Nephron progenitor cell (in vitro differentiated cells): ENCODE data around the gene VAMP8.

ENCODE experiments used
- DNase-seq: peaks from one replicate; pipeline ENCODE4 v3.0.0; 2021
- H3K27ac Mint-ChIP-seq: 2 replicates; pipeline ENCODE4 v1.8.0; 2021; ENCODE audit warnings: mild to moderate bottlenecking, moderate library complexity, mixed read lengths
- H3K27me3 Mint-ChIP-seq: 2 replicates; pipeline ENCODE4 v1.8.0; 2021; ENCODE audit warnings: mild to moderate bottlenecking, low read depth, mixed read lengths; ENCODE audit not compliant: poor library complexity
- H3K36me3 Mint-ChIP-seq: 2 replicates; pipeline ENCODE4 v1.8.0; 2021; ENCODE audit warnings: low read depth, mixed read lengths
- H3K4me1 Mint-ChIP-seq: 2 replicates; pipeline ENCODE4 v1.8.0; 2021; ENCODE audit warnings: mixed read lengths
- H3K4me3 Mint-ChIP-seq: 2 replicates; pipeline ENCODE4 v1.8.0; 2021; ENCODE audit warnings: mild to moderate bottlenecking, moderate library complexity, mixed read lengths
- H3K9me3 Mint-ChIP-seq: 2 replicates; pipeline ENCODE4 v1.8.0; 2021; ENCODE audit warnings: mild to moderate bottlenecking, moderate library complexity, mixed read lengths
- TF ChIP-seq, protein P1 (sequence below): fragments of 200-600 bp; sonication (generic); IDR thresholded peaks from 2 replicates; pipeline ENCODE4 v1.5.0; 2021; ENCODE audit warnings: antibody characterized with exemption

The VAMP8 gene

DNA sequence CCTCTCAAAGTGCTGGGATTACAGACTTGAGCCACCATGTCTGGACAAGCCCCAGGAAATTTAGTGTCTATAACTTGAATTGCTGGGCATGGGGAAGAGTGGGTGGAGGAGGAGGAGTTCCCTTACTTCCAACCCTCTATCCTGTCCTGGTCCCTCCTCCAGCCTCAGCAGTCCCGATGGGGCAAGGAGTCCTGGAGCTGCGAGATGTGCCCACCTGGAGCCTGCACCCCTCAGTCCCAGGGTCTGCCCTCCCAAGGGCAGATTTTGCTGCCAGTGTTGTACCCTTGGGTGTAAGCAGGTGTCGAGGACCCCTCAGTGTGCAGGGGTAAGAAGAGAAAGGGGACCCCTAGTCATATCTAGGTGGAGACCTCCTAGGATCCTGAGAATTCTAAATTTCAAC is 2.8 kb downstream of the VAMP8 start:
- H3K27ac Mint-ChIP-seq = peak overlapping the region; percentile 99
- H3K4me1 Mint-ChIP-seq = peaks cover 72% of the 10 kb centered on the region
- peaks cover 6% of the 10 kb centered on the region for H3K27me3 Mint-ChIP-seq
- no peaks in the 10 kb centered on the region for H3K9me3 Mint-ChIP-seq
- TF ChIP-seq, protein P1, sequence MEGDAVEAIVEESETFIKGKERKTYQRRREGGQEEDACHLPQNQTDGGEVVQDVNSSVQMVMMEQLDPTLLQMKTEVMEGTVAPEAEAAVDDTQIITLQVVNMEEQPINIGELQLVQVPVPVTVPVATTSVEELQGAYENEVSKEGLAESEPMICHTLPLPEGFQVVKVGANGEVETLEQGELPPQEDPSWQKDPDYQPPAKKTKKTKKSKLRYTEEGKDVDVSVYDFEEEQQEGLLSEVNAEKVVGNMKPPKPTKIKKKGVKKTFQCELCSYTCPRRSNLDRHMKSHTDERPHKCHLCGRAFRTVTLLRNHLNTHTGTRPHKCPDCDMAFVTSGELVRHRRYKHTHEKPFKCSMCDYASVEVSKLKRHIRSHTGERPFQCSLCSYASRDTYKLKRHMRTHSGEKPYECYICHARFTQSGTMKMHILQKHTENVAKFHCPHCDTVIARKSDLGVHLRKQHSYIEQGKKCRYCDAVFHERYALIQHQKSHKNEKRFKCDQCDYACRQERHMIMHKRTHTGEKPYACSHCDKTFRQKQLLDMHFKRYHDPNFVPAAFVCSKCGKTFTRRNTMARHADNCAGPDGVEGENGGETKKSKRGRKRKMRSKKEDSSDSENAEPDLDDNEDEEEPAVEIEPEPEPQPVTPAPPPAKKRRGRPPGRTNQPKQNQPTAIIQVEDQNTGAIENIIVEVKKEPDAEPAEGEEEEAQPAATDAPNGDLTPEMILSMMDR = no peak
- peaks cover 6% of the 10 kb centered on the region for H3K36me3 Mint-ChIP-seq
- H3K4me3 Mint-ChIP-seq = no peak overlapping the region
- DNase-seq = no peak

DNA sequence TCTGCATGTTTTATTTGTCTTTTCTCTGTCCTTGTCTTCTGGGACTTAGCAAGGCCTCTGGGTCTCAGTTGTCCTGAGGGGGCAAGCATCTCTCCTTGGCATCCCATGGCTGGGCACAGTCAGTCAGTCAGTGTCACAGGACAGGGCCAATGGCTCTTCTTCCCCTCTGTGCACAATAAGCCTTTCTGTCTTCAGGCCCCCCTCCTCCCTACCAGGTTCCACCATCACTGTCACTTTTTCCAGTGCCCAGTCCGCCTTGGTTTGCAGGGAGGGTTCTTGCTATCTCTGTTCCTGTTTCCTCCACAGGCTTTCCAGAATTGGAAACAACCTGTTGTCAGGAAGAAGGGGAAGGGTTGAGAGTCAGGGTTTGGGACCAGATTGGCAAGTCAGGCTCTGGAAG is 5.1 kb downstream of the VAMP8 start:
- Mint-ChIP-seq H3K4me3 (no peak overlapping the region), H3K27me3 (peaks cover 3% of the 10 kb centered on the region), H3K36me3 (peaks cover 6% of the 10 kb centered on the region), H3K27ac (no peak overlapping the region), H3K4me1 (peaks cover 75% of the 10 kb centered on the region), H3K9me3 (no peaks in the 10 kb centered on the region)
- TF ChIP-seq, protein P1 = no peak
- DNase-seq = no peak

DNA sequence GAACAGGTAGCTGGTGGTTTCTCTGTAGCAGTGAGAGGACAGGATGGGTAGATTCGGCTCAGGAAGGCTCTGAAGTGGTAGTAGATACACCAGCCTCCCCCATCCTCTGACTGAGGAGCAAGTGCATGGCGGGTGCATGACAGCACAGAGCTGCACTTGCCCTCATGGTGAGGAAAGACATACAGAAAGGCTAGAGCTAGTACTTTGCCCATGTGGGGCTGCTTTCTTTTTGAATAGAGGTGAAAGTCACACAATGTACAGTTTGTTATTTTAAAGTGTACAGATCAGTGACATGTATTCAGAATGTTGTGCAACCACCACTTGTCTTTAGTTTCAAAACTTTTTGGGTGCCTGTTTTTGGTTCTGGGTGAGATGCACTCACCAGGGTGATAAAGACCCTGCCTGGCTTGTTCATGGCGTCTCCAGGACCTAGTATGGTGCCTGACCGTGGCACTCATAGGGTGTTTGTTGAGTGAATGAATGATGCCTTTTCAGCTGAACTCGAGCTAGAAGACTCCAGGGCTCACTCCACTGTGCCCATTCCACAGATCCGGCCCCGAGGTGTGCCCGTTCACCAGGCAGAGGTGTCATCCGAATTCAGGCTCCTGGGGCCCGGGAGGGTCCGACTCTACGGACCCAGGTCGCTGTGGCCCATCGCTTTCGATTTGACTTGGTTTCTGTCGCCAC is 6.4 kb downstream of the VAMP8 start:
- Mint-ChIP-seq H3K4me1 (peaks cover 75% of the 10 kb centered on the region), H3K36me3 (peaks cover 6% of the 10 kb centered on the region), H3K27ac (no peak overlapping the region), H3K4me3 (peak overlapping the region; percentile 32), H3K9me3 (no peaks in the 10 kb centered on the region), H3K27me3 (peaks cover 3% of the 10 kb centered on the region)
- no peak for DNase-seq
- TF ChIP-seq, protein P1 = no peak

DNA sequence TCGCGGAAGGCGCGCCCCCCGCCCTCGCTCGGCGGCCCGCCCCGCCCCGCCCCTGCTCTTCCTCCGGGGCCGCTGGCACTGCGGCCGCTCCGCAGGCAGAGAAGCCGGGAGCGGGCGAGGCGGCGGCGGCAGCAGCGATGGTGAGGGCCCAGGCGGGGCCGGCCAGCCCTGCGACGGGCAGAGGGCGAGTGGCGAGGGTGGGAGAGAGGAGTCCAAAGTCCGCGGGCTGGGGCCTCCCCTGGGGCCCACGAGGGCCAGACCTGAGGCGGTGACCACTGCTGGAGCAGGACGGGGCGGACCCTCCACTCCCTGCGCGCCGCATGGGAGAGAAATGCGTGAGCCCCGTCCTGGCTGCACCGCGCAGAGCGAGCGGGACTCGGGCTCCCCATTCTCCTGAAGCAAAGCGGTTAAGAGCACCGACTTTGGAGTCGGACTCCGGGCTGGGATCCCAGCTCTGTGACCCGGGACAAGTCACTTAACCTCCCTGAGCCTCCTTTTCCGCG is 7.0 kb downstream of the VAMP8 start, which contains the start of gene VAMP5:
Gene VAMP5 (plus strand): TSS at position 78 of the 503 bp plus-strand sequence. CDS start 60 bp downstream, at position 138.
- DNase-seq = no peak
- Mint-ChIP-seq H3K4me3 (peak within 1 kb of the TSS; percentile 45), H3K4me1 (peaks cover 71% of the 10 kb centered on the region), H3K36me3 (peaks cover 6% of the 10 kb centered on the region), H3K27ac (peak within 1 kb of the TSS; percentile 98), H3K9me3 (no peaks in the 10 kb centered on the region), H3K27me3 (peaks cover 3% of the 10 kb centered on the region)
- TF ChIP-seq, protein P1 = no peak

DNA sequence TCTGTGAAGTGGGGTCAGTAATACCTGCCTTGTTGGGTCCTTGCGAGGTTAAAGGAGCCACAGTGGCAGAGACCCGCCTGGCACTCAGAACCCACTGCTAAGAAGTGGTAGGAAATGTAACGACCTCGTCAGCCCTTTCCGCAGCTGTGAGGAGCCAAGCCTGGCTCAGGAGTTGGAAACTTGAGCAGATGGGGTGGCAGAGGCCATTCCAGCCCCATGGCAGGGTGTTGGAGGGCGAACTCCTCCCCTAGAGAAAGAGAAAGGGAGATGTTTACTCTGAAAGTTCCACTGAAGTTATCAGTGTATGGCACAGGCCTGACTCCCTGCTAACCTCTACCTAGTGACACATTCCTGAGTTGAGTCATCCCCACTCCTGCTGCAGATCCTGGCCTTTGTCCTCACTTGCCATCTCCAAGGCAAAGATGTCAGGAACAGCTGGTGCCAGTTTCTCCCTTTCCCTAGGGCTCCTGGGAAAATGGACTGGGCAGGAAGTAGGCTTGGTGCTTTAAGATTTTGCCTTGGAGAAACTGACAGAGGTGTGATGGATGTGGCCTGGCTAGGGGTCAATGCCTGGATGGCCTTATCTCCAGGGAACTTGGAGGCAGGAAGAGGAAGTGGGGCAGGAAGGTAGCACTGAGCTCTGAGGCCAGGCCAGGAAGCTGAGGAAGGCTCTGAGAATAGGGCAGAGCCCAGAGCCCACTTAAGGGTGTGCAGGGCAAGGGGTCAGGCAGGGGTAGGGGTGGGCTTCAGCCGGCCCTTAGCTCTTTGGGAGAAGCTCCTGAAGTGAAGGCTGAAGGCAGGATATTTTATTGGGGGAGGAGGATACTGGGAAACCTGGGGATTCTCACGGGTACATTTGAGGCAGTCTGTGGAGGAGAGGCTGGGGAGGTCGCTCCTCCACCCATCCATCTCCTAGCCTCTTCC is 7.7 kb downstream of the VAMP8 start:
- peaks cover 3% of the 10 kb centered on the region for H3K27me3 Mint-ChIP-seq
- peak; percentile 47 for DNase-seq
- peaks cover 68% of the 10 kb centered on the region for H3K4me1 Mint-ChIP-seq
- peak overlapping the region; percentile 98 for H3K27ac Mint-ChIP-seq
- TF ChIP-seq, protein P1 = no peak
- no peaks in the 10 kb centered on the region for H3K9me3 Mint-ChIP-seq
- peak overlapping the region; percentile 45 for H3K4me3 Mint-ChIP-seq
- H3K36me3 Mint-ChIP-seq = peaks cover 6% of the 10 kb centered on the region
